GM12878 (cell line): ENCODE results near the gene ATL2.

ENCODE experiments used
- CTCF ChIP-seq, 3 experiments: IDR thresholded peaks in 2 of 3; conservative IDR thresholded peaks in 1 of 3; 2 replicates each; pipeline ENCODE4 v1.5.1; 2011; ENCODE audit warnings: low read depth in 3 of 3, low read length in 3 of 3, mild to moderate bottlenecking in 3 of 3, control low read depth in 2 of 3, moderate library complexity in 2 of 3, inconsistent platforms in 1 of 3, mixed read lengths in 1 of 3; ENCODE audit not compliant: control insufficient read depth in 2 of 3, insufficient read depth in 1 of 3; ENCODE audit errors: extremely low read depth in 1 of 3
- ELK1 ChIP-seq: IDR thresholded peaks from 2 replicates; pipeline ENCODE4 v1.6.1; 2012; ENCODE audit warnings: low read depth, low read length, improper control_type of control experiment
- EP300 ChIP-seq, 2 experiments: fragments of 150-350 bp in 1 of 2; IDR thresholded peaks; 2 replicates each; pipeline ENCODE4 v1.6.1; 2011 to 2012; ENCODE audit warnings: low read depth in 2 of 2, low read length in 2 of 2, borderline replicate concordance in 1 of 2, improper control_type of control experiment in 1 of 2, inconsistent platforms in 1 of 2; ENCODE audit not compliant: control insufficient read depth in 1 of 2
- JUND ChIP-seq: IDR thresholded peaks from 2 replicates; pipeline ENCODE4 v1.6.1; 2012; ENCODE audit warnings: low read depth, mild to moderate bottlenecking, low read length, improper control_type of control experiment, moderate library complexity
- MAX ChIP-seq: IDR thresholded peaks from 2 replicates; pipeline ENCODE4 v1.6.1; 2012; ENCODE audit warnings: low read depth, low read length, improper control_type of control experiment
- NFXL1 ChIP-seq: fragments of 450-650 bp; IDR thresholded peaks from 2 replicates; pipeline ENCODE4 v1.6.1; 2017; ENCODE audit warnings: antibody characterized with exemption, mild to moderate bottlenecking, borderline replicate concordance
- NFYB ChIP-seq: IDR thresholded peaks from 2 replicates; pipeline ENCODE4 v1.6.1; 2011; ENCODE audit warnings: low read depth, mild to moderate bottlenecking, low read length, improper control_type of control experiment, moderate library complexity; ENCODE audit not compliant: insufficient read depth
- POLR2AphosphoS2 ChIP-seq: IDR thresholded peaks from 2 replicates; pipeline ENCODE4 v1.6.1; 2011; ENCODE audit warnings: low read depth, mild to moderate bottlenecking, low read length, improper control_type of control experiment, moderate library complexity
- POLR2AphosphoS5 ChIP-seq: IDR thresholded peaks from 2 replicates; pipeline ENCODE4 v1.6.1; 2011; ENCODE audit warnings: mild to moderate bottlenecking, low read length, inconsistent platforms
- RAD51 ChIP-seq: fragments of 450-650 bp; IDR thresholded peaks from 2 replicates; pipeline ENCODE4 v1.6.1; 2016; ENCODE audit warnings: moderate library complexity, mild to moderate bottlenecking, inconsistent platforms

- TF ChIP-seq POLR2AphosphoS2 (no peak), NFXL1 (no peak), MAX (no peak), ELK1 (no peak), CTCF (IDR thresholded peaks at IDR 0.05 in 2 of 3, conservative IDR thresholded peaks at IDR 0.05 in 1 of 3; ENCODE audit: control insufficient read depth in 2 of 3, extremely low read depth in 1 of 3, insufficient read depth in 1 of 3, low read depth in 3 of 3, low read length in 3 of 3) (no peak), JUND (no peak), EP300 (IDR thresholded peaks at IDR 0.05; ENCODE audit: borderline replicate concordance in 1 of 2, control insufficient read depth in 1 of 2, low read depth in 2 of 2, low read length in 2 of 2) (no peak), POLR2AphosphoS5 (no peak), NFYB (no peak), RAD51 (no peak)
Observed at GRCh38 chr2:38394903-38395341, 17.8 kb upstream of the ATL2 start.
